Rectal smooth muscle tissue (tissue), 1 donor: Measurements from ENCODE around the gene SLC25A30.
"Not testable (repeated sequence)": the region's sequence is repeated elsewhere in the genome, so short reads cannot be mapped to it uniquely, and the experiment has no call there.

Experiments
- H3K27ac ChIP-seq: one replicate; pipeline ENCODE4 v1.7.0; 2013; ENCODE audit warnings: low read depth, low read length, inconsistent platforms
- H3K27me3 ChIP-seq: one replicate; pipeline ENCODE4 v1.7.0; 2013; ENCODE audit warnings: low read length; ENCODE audit not compliant: control insufficient read depth, insufficient read depth
- H3K36me3 ChIP-seq: one replicate; pipeline ENCODE4 v1.7.0; 2013; ENCODE audit warnings: low read length; ENCODE audit not compliant: control insufficient read depth, insufficient read depth
- H3K4me1 ChIP-seq: one replicate; pipeline ENCODE4 v1.7.0; 2013; ENCODE audit warnings: low read length; ENCODE audit not compliant: control insufficient read depth, insufficient read depth
- H3K4me3 ChIP-seq: one replicate; pipeline ENCODE4 v1.7.0; 2013; ENCODE audit warnings: low read length
- H3K9ac ChIP-seq: one replicate; pipeline ENCODE4 v1.7.0; 2013; ENCODE audit warnings: low read length

The SLC25A30 gene

GRCh38 chr13:45368005-45368404 lies 50.2 kb downstream of the SLC25A30 start:
- Histone ChIP-seq H3K27ac (no peak overlapping the region), H3K36me3 (no peaks in the 10 kb centered on the region), H3K4me3 (no peak overlapping the region), H3K27me3 (no peaks in the 10 kb centered on the region), H3K9ac (no peak overlapping the region), H3K4me1 (peaks cover 7% of the 10 kb centered on the region)

GRCh38 chr13:45367358-45367757 lies 50.8 kb downstream of the SLC25A30 start:
- H3K4me1 ChIP-seq, result peaks cover 7% of the 10 kb centered on the region
- no peak overlapping the region for H3K27ac ChIP-seq
- H3K36me3 ChIP-seq, result peaks cover 3% of the 10 kb centered on the region
- H3K4me3 ChIP-seq, result no peak overlapping the region
- H3K27me3 ChIP-seq, result no peaks in the 10 kb centered on the region
- H3K9ac ChIP-seq, result no peak overlapping the region

- H3K36me3 ChIP-seq, result peaks cover 3% of the 10 kb centered on the region
- H3K4me3 ChIP-seq, result no peak overlapping the region
- no peak overlapping the region for H3K27ac ChIP-seq
- no peak overlapping the region for H3K9ac ChIP-seq
- H3K27me3 ChIP-seq, result no peaks in the 10 kb centered on the region
- no peaks in the 10 kb centered on the region for H3K4me1 ChIP-seq
Measured at GRCh38 chr13:45365558-45365885, 52.7 kb downstream of the SLC25A30 start.

- Histone ChIP-seq H3K4me1 (no peaks in the 10 kb centered on the region), H3K9ac (no peak overlapping the region), H3K36me3 (peaks cover 3% of the 10 kb centered on the region), H3K27me3 (no peaks in the 10 kb centered on the region), H3K27ac (no peak overlapping the region), H3K4me3 (no peak overlapping the region)
Measured at GRCh38 chr13:45364876-45365557, 53.2 kb downstream of the SLC25A30 start.

- H3K9ac ChIP-seq, result no peak overlapping the region
- no peak overlapping the region for H3K27ac ChIP-seq
- H3K27me3 ChIP-seq, result no peaks in the 10 kb centered on the region
- peaks cover 3% of the 10 kb centered on the region for H3K36me3 ChIP-seq
- no peak overlapping the region for H3K4me3 ChIP-seq
- H3K4me1 ChIP-seq, result no peaks in the 10 kb centered on the region
Measured at GRCh38 chr13:45362939-45363338, 55.2 kb downstream of the SLC25A30 start.

GRCh38 chr13:45361596-45362206 lies 56.5 kb downstream of the SLC25A30 start:
- Histone ChIP-seq H3K9ac (no peak overlapping the region), H3K4me1 (no peaks in the 10 kb centered on the region), H3K4me3 (no peak overlapping the region), H3K27ac (no peak overlapping the region), H3K36me3 (peaks cover 8% of the 10 kb centered on the region), H3K27me3 (no peaks in the 10 kb centered on the region)

- Histone ChIP-seq H3K9ac (no peak overlapping the region), H3K27me3 (no peaks in the 10 kb centered on the region), H3K27ac (no peak overlapping the region), H3K36me3 (peaks cover 4% of the 10 kb centered on the region), H3K4me3 (no peak overlapping the region), H3K4me1 (no peaks in the 10 kb centered on the region)
Measured at GRCh38 chr13:45356966-45357672, 61.1 kb downstream of the SLC25A30 start.

- H3K36me3 ChIP-seq, result peaks cover 8% of the 10 kb centered on the region
Measured at GRCh38 chr13:45353895-45354294, 64.3 kb downstream of the SLC25A30 start.

GRCh38 chr13:45352031-45352430 lies 66.1 kb downstream of the SLC25A30 start:
- no peak overlapping the region for H3K9ac ChIP-seq
- H3K27me3 ChIP-seq, result no peaks in the 10 kb centered on the region
- H3K4me3 ChIP-seq, result no peak overlapping the region
- peaks cover 6% of the 10 kb centered on the region for H3K36me3 ChIP-seq
- H3K4me1 ChIP-seq, result no peaks in the 10 kb centered on the region
- H3K27ac ChIP-seq, result no peak overlapping the region

More at GRCh38 chr13:45353895-45354294, 64.3 kb downstream of the SLC25A30 start:
- H3K9ac ChIP-seq, result no peak overlapping the region
- no peak overlapping the region for H3K4me3 ChIP-seq
- no peak overlapping the region for H3K27ac ChIP-seq
- H3K4me1 ChIP-seq, result no peaks in the 10 kb centered on the region
- no peaks in the 10 kb centered on the region for H3K27me3 ChIP-seq

- Histone ChIP-seq H3K36me3 (peaks cover 6% of the 10 kb centered on the region), H3K27ac (no peak overlapping the region), H3K9ac (no peak overlapping the region), H3K4me3 (no peak overlapping the region), H3K27me3 (no peaks in the 10 kb centered on the region), H3K4me1 (no peaks in the 10 kb centered on the region)
Measured at GRCh38 chr13:45350152-45350551, 68.0 kb downstream of the SLC25A30 start.

GRCh38 chr13:45349438-45349837 lies 68.7 kb downstream of the SLC25A30 start:
- H3K9ac ChIP-seq, result no peak overlapping the region
- H3K27me3 ChIP-seq, result no peaks in the 10 kb centered on the region
- H3K36me3 ChIP-seq, result peaks cover 8% of the 10 kb centered on the region
- H3K27ac ChIP-seq, result no peak overlapping the region
- H3K4me1 ChIP-seq, result no peaks in the 10 kb centered on the region
- H3K4me3 ChIP-seq, result no peak overlapping the region

- H3K4me3 ChIP-seq, H3K27me3 ChIP-seq, H3K27ac ChIP-seq, H3K9ac ChIP-seq, H3K36me3 ChIP-seq: not testable (repeated sequence)
- peaks cover 10% of the 10 kb centered on the region for H3K4me1 ChIP-seq
Measured at GRCh38 chr13:45344064-45344463, 74.1 kb downstream of the SLC25A30 start.
